HG03457 (cell line): ENCODE data around the gene MIOX.

Source experiments
- ATAC-seq: cut with Tn5 transposase; IDR thresholded peaks from one replicate; pipeline ENCODE4 v1.9.1; 2021; ENCODE audit warnings: moderate number of reproducible peaks; ENCODE audit not compliant: unreplicated experiment

The MIOX gene

DNA sequence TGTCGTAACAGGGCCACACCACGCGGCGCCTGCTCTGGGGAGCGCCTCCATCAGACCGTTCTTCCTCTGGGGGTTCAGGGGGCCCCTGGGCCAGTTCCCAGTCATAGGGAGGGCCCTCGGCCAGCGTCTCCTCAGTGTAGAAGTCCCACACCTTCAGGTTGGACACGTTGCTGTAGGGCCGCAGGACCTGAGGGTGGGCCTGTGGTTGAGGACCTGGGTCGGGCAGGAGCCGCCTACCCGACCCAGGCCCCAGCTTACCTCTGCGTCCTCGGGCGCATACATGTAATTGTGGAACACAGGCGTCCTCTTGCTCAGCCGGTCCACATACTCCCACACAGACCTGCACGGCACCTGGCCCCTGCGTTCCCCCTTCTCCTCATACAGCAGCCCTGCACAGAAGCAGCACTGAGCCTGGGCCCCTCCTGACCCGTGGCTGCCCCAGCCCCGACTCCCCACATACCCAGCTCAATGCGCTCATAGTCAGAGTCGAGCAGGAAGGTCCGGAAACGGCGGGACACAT lies 32.0 kb upstream of the MIOX start:
- ATAC-seq: no peak

GRCh38 chr22:50455201-50455600 lies 31.5 kb upstream of the MIOX start:
- no peak for ATAC-seq

DNA sequence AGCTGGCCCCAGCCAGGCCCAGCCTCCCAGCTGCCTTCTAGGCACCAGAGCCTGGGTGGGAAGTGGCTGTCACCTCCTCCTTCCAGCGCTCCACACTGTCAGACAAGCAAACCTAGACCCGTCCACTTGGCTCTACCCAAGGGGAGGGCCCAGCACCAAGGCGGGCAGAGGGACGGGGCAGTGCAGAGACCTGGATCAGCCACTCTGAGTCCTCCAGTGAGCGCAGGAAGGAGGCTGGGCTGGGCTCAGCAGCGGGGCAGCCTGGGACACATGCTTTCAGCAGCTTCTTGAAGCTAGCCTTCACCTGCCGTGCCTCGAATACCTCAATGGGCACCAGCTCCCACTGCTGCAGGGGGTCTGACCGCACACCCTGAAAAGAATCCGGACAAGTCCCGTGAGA lies 30.6 kb upstream of the MIOX start:
- no peak for ATAC-seq

DNA sequence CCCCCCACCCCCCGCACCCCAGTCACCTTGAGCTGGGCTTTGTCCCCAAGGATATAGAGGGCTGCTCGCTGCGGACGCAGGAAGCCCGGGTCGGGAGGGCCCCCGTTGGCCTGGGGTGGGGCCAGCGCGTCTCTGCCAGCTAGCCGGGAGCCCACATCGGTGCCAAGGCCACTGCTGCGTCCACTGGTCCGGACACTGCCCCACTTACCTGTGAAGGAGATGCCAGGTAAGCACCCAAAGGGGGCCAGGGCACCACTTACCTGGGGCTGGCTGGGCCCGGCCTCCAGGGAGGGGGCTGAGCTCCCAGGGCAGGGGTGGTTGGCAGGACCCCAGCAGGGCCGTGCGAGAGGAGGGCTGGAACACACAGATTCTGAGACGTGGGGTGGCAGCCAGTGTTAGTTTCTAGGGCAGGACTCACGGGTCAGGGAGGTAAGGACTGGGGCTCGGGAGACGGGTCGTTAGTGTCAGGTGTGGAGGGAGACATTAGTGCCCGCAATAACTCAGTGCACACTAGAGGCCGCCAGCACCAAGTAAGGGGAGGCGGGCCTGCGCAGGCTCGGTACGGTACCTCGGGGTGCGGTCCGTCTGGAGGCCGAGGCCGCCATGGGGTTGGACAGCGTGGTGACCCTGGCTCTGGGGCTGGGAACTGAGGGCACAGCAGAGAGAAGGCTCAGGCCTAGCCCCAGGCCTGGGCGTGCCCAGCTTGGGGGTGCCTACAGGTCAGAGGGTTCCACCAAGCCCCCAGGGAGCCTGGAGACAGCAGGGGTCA lies 30.0 kb upstream of the MIOX start:
- ATAC-seq: no peak

DNA sequence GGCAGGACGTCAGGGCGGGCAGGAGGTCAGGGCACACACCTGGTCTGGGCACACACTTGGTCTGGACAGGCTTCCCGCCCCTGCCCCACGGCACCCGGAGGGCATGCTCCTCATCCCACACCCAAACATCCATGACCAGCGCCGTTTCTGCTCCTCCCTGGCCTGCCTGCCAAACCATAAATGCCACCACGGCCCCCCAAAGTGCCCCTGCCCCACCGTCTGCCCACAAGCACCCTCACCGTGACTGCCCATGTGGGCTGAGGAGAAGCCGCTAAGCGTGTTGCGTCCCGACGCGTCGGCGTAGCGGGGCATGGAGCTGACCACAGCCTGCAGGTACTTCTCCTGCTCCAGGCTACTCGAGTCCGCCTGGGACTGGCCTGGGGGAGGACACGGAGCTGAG lies 27.6 kb upstream of the MIOX start:
- no peak for ATAC-seq

DNA sequence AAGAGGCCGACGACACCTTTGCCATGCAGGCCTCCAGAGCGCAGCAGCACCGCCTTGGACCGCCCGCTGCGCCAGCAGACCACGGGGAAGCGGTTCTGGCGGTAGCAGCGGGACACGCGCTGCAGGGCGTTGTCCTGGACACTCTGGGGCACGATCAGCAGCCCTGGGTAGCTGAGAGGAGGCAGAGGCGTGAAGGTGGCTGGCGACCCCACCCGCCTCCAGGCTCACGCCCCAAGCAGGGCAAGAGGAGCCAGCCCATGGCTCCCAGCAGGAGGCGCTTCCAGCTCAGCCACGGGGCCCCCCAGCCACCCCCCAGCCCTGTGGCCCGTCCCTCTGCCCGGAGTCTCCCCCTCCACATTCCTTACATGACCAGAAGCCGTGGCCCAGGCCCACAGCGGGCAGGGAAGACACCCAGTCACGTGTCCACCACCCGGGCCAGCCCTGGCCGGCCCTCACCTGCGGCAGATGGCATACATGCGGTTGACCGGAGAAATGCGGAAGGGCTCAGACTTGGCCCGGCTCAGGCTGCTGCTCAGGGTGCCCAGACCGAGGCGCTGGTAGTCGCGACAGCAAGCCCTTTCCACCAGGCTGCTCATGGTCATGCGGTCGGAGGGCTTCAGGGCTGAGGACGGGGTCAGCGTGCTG lies 27.0 kb upstream of the MIOX start:
- ATAC-seq: no peak

DNA sequence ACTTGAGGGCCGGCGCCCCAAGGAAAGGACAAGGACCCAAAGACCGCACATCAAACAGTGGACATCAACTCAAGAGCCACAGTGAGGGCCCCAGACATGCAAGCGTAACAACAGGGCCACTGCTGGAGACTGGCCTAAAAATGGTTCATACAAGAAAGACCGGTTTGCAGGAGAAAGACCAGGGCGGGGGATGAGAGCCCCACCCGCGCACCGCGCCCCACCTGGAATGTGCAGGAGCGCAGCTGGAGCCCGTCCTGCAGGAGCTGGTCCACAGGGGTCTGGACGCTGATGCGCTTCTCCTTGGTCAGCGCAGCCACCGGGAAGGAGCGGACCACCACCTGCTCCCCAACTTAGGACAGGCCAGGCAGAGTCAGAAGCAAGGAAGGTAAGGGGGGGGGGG lies 25.7 kb upstream of the MIOX start:
- no peak for ATAC-seq

GRCh38 chr22:50461536-50461935 lies 25.1 kb upstream of the MIOX start:
- no peak for ATAC-seq

- no peak for ATAC-seq
Observed at GRCh38 chr22:50461979-50462540, 24.6 kb upstream of the MIOX start.

GRCh38 chr22:50463188-50463900 lies 23.3 kb upstream of the MIOX start:
- no peak for ATAC-seq

DNA sequence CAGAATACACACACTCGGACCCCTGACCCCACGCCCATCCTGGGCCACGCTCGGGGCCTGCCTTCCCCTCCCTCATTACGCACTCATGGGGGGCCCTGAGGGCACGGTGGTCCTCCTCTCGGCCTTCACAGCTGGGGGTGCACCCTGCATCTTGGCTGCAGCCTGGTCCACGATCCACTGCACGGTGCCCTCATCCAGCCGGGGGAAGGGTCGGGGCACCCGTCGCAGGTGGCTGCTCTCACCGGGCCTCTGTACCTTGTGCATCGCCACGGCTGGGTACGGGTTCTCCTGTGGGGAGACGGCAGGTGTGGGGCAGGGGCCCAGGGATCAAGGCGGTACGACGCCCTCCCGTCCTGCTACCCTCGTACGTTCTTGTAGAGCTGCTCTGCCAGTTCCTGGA lies 22.2 kb upstream of the MIOX start:
- no peak for ATAC-seq

DNA sequence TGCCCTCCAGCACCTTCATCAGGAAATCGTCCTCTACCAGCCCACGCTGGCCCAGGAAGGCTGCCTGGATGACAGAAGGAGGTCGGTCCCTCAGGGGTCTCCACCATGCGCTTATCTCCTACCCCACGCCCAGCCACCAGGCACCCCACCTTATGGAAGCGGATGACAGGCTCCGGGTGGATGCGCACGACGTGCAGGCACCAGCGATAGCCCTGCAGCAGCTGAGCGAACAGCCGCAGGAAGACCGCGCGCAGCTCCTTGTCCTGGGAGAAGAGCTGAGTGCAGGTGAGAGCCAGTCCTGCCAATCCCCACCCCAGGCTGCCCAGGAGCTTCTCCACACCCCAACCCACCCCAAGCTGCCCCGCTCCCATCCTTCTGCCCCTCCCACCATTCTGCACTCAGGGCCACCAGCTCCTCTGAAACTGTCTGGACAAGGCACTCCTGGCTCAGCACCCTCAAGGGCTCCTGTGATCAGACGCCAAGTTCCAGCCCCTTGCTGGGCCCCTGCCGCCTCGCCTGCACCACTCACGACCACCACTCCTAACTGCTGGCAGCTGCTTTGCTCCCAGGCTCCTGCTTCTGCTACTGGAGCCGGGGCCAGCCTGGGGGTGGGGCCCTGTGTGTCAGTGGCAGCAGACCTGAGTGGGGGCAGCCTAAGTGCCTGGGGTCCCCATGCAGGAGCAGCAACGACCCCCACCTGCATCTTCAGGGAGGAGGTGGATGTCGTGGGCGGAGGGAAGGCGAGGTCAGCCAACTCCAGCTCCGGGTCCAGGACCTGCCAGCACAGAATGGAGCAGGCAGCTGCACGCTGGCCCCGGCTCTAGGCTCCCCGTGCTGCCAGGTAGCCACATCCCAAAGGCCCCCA lies 21.4 kb upstream of the MIOX start:
- ATAC-seq: no peak

GRCh38 chr22:50467341-50467740 lies 19.3 kb upstream of the MIOX start:
- no peak for ATAC-seq

DNA sequence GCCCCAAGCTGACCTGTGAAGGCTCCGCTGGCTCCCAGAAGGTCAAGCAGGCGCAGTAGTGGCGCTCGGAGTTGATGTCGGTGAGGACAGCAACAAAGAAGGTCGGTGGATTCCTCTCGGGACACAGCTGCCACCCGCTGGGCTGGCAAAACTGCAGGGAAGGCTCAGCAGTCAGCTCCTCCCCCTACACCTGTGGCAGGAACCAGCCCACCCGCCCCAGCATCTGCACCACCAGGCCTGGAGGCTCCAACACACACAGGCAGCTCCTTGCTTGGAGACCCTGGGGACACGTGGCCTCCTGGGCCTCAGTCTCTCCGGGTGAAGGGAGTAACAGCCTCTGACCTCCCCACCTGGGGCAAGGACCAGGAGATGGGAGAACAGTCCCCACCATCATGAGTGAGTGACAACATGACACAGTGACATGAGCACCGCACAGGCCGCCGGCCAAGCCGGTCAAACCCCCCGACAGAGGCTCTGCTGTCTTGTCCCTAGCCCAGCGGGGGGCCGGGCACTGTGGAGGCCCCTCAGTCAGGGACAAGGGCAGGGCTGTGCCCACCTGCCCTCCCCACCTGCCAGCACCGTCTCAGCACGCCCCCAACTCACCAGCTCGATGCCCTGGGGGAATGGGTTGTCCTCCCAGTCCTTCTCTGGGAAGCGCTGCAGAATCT lies 18.8 kb upstream of the MIOX start:
- no peak for ATAC-seq

- ATAC-seq: no peak
Observed at GRCh38 chr22:50468626-50469025, 18.0 kb upstream of the MIOX start.

GRCh38 chr22:50469377-50470305 lies 17.0 kb upstream of the MIOX start:
- peak; percentile 28 for ATAC-seq

DNA sequence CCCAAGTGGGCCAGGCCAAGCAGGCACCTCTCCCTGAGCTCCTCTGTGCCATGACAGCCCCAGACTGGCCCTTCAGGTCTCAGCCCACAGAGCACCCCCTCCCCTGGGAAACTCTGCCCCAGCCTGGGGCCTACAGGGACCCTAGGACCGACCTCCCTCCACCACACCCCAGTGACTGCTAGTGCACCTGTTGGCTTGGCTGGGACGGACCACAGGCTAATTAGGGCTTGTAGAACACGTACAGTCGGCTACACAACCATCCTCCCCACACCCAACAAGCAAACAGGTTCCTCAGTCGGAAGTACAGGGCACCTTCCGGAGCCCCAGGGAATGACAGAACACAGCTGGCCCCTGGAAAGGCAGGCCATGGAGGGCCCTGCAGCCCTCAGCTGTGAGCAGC lies 16.2 kb upstream of the MIOX start:
- peak; percentile 2 for ATAC-seq

DNA sequence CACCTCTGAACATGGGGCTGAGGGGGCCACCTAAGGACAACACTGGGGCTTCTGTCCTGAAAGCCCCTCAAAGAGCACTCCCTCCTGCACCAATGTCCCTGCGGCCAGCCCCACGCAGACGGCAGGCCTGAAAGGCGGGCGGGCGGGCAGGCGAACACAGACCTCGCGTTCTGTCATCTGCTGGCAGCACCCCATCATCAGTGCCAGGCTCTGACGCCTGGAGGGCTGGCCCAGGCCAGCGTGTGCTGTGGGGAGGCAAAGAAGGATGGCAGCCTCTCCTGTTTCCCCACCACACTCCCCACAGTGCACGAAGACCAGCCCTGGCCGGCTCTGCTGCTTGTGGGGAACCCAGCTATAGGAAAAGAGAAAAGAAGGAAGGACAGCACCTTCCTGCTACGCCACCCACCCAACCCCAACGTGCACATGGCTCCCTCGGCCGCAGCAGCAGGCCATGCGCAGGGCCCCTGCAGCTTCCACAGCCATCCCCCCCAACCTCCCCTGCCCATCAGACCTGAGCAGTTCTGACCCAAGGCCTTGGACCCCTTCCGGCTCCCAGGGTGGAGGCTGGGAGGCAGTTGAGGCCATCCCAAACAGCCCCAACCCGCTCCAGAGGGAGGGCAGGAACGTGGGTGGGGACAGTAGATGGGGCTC lies 15.3 kb upstream of the MIOX start:
- no peak for ATAC-seq
